WTC11 (cell line): ENCODE results near the gene GALK2.

ENCODE experiments used
- TEAD4 ChIP-seq: sonication (generic); formaldehyde crosslinking; IDR thresholded peaks from 2 replicates; pipeline ENCODE4 v1.8.0; 2022; ENCODE audit warnings: mild to moderate bottlenecking, missing genetic modification reagents
- ZNF121 ChIP-seq: sonication (generic); formaldehyde crosslinking; IDR thresholded peaks from 2 replicates; pipeline ENCODE4 v1.8.0; 2023; ENCODE audit warnings: missing genetic modification reagents

- TF ChIP-seq ZNF121 (CRISPR knock-in tag) (no peak), TEAD4 (CRISPR knock-in tag) (no peak)
These were observed 191.3 kb downstream of the GALK2 start for GRCh38 chr15:49361370-49361769.
